ENCODE data around the gene SLC1A7. TPM values are rescaled to one million over a fixed set of nuclear protein-coding genes. Genes with fewer than 3 reads are reported as not detected.

The SLC1A7 gene
- total and polyA plus RNA-seq, 2 experiments from 2014 or later = not detected

- no peaks in the 10 kb centered on the region for H3K4me1 ChIP-seq (ENCODE audit: insufficient read depth)
These were observed 2.5 kb downstream of the SLC1A7 start for GRCh38 chr1:53139951-53140361.

More at GRCh38 chr1:53139951-53140361, 2.5 kb downstream of the SLC1A7 start:
- H3K9me2 ChIP-seq (ENCODE audit: insufficient read depth) = no peaks in the 10 kb centered on the region
- H3K9me3 Mint-ChIP-seq = peaks cover 19% of the 10 kb centered on the region
- no peak overlapping the region for H3K27ac ChIP-seq (ENCODE audit: low read depth)
- H3K36me3 Mint-ChIP-seq (ENCODE audit: low read depth) = peaks cover 9% of the 10 kb centered on the region
- H3K27me3 ChIP-seq (ENCODE audit: insufficient read depth) = no peaks in the 10 kb centered on the region
- H3K79me2 ChIP-seq (replicated peaks; ENCODE audit: insufficient read depth) = no peaks in the 10 kb centered on the region
- H2AFZ ChIP-seq = no peak overlapping the region
- ATAC-seq = no peak
- no peak for TF ChIP-seq EZH2phosphoT487 (IDR thresholded peaks at IDR 0.05; ENCODE audit: unreplicated experiment)
- no peak for TF ChIP-seq ZNF462 (CRISPR knock-in tag; IDR thresholded peaks at IDR 0.05)
- no peak for TF ChIP-seq ZNF114 (CRISPR knock-in tag; IDR thresholded peaks at IDR 0.05)
- TF ChIP-seq NANOG (IDR thresholded peaks at IDR 0.05; ENCODE audit: borderline replicate concordance) = no peak
- TF ChIP-seq CREB1 (CRISPR knock-in tag; IDR thresholded peaks at IDR 0.05; ENCODE audit: low read depth) = no peak
- no peak for TF ChIP-seq EZH2 (IDR thresholded peaks at IDR 0.05; ENCODE audit: low read depth, unreplicated experiment)
- no peak for TF ChIP-seq POLR2AphosphoS5 (IDR thresholded peaks at IDR 0.05; ENCODE audit: low read depth)
- TF ChIP-seq STAT1 (IDR thresholded peaks at IDR 0.05; ENCODE audit: unreplicated experiment) = no peak
- no peak for TF ChIP-seq REST (IDR thresholded peaks at IDR 0.05; ENCODE audit: unreplicated experiment)
- 0 out of 3 replicates have a peak, but pooled peaks cover 3% of the 10 kb centered on the region for H3K4me1 Mint-ChIP-seq
- DNase-seq (ENCODE audit: low spot score) = no peak
- H3K4me2 ChIP-seq = no peak overlapping the region
- no peak overlapping the region for H3K27ac Mint-ChIP-seq
- H3K27me3 Mint-ChIP-seq (ENCODE audit: insufficient read depth, low read depth, poor library complexity) = peaks cover 11% of the 10 kb centered on the region
- no peaks in the 10 kb centered on the region for H3K36me3 ChIP-seq (ENCODE audit: insufficient read depth)
- no peak overlapping the region for H3K4me3 Mint-ChIP-seq
- H3K4me3 ChIP-seq = no peak overlapping the region
- no peaks in the 10 kb centered on the region for H4K20me1 ChIP-seq (replicated peaks; ENCODE audit: insufficient read depth)
- no peaks in the 10 kb centered on the region for H3F3A ChIP-seq (replicated peaks; ENCODE audit: low read depth)
